GM20431 (cell line): ENCODE data around the gene RBMS1.

Source experiments
- in situ Hi-C: fragments of 300-500 bp; cut with MseI, MboI; formaldehyde crosslinking; loops from one replicate; pipeline ENCODE4 v1.15.0; 2020; ENCODE audit warnings: low sequenced_read_pairs; ENCODE audit not compliant: unreplicated experiment

The RBMS1 gene

GRCh38 chr2:160319700-160320099 is 173.9 kb downstream of the RBMS1 start:
- in situ Hi-C loops: no loop called here

- in situ Hi-C loops: no loop called here
Measured at GRCh38 chr2:160318218-160318617, 175.4 kb downstream of the RBMS1 start.

GRCh38 chr2:160317181-160318099 is 176.2 kb downstream of the RBMS1 start:
- in situ Hi-C loops: no loop called here

- in situ Hi-C loops: no loop called here
Measured at GRCh38 chr2:160315337-160315736, 178.3 kb downstream of the RBMS1 start.

- in situ Hi-C loops: no loop called here
Measured at GRCh38 chr2:160310118-160310828, 183.3 kb downstream of the RBMS1 start.

- in situ Hi-C loops: no loop called here
Measured at GRCh38 chr2:160309585-160309984, 184.0 kb downstream of the RBMS1 start.

GRCh38 chr2:160308915-160309314 is 184.7 kb downstream of the RBMS1 start:
- in situ Hi-C loops: no loop called here

- in situ Hi-C loops: no loop called here
Measured at GRCh38 chr2:160308476-160308875, 185.1 kb downstream of the RBMS1 start.

- in situ Hi-C loops: no loop called here
Measured at GRCh38 chr2:160306985-160307384, 186.6 kb downstream of the RBMS1 start.

GRCh38 chr2:160305081-160305750 is 188.4 kb downstream of the RBMS1 start:
- in situ Hi-C loops: no loop called here

GRCh38 chr2:160303527-160303926 is 190.1 kb downstream of the RBMS1 start:
- in situ Hi-C loops: no loop called here

- in situ Hi-C loops: no loop called here
Measured at GRCh38 chr2:160303076-160303475, 190.5 kb downstream of the RBMS1 start.

GRCh38 chr2:160301420-160301819 is 192.2 kb downstream of the RBMS1 start:
- in situ Hi-C loops: no loop called here

- in situ Hi-C loops: no loop called here
Measured at GRCh38 chr2:160300203-160300602, 193.4 kb downstream of the RBMS1 start.

- in situ Hi-C loops: no loop called here
Measured at GRCh38 chr2:160299540-160299939, 194.1 kb downstream of the RBMS1 start.

- in situ Hi-C loops: no loop called here
Measured at GRCh38 chr2:160298960-160299359, 194.6 kb downstream of the RBMS1 start.

- in situ Hi-C loops: no loop called here
Measured at GRCh38 chr2:160295519-160296207, 197.9 kb downstream of the RBMS1 start.

GRCh38 chr2:160294889-160295288 is 198.7 kb downstream of the RBMS1 start:
- in situ Hi-C loops: no loop called here

GRCh38 chr2:160294339-160294803 is 199.2 kb downstream of the RBMS1 start:
- in situ Hi-C loops: no loop called here
